K562 (cell line): Measurements from ENCODE around the gene COL26A1. TPM values are rescaled to one million over a fixed set of nuclear protein-coding genes. Genes with fewer than 3 reads are reported as not detected.

Experiments
- ATF4 ChIP-seq: fragments of 450-650 bp; formaldehyde crosslinking; IDR thresholded peaks from 2 replicates; pipeline ENCODE4 v1.4.0; 2022; ENCODE audit warnings: mild to moderate bottlenecking, moderate library complexity
- ATF7 ChIP-seq: fragments of 450-650 bp; IDR thresholded peaks from 2 replicates; pipeline ENCODE4 v1.7.1; 2014; ENCODE audit warnings: mild to moderate bottlenecking, moderate library complexity
- BACH1 ChIP-seq: fragments of 200-800 bp; sonication (Bioruptor generic); IDR thresholded peaks from 2 replicates; pipeline ENCODE4 v1.6.1; 2016; ENCODE audit warnings: missing genetic modification characterization, missing compliant biosample characterization
- BHLHE40 ChIP-seq: IDR thresholded peaks from 2 replicates; pipeline ENCODE4 v1.6.1; 2011; ENCODE audit warnings: low read length, improper control_type of control experiment
- BRD4 ChIP-seq: fragments of 200-600 bp; sonication (generic); IDR thresholded peaks from 2 replicates; pipeline ENCODE4 v1.6.1; 2017; ENCODE audit warnings: inconsistent platforms
- BRF1 ChIP-seq: IDR thresholded peaks from 3 replicates; pipeline ENCODE4 v1.6.1; 2011; ENCODE audit warnings: borderline replicate concordance, mild to moderate bottlenecking; ENCODE audit not compliant: insufficient read length; ENCODE audit errors: extremely low read depth
- CC2D1A ChIP-seq: fragments of 450-650 bp; IDR thresholded peaks from 2 replicates; pipeline ENCODE4 v1.6.1; 2017; ENCODE audit warnings: mild to moderate bottlenecking
- CTCF ChIP-seq, 3 experiments: IDR thresholded peaks in 2 of 3; conservative IDR thresholded peaks in 1 of 3; 2 replicates each; pipeline ENCODE4 v1.5.1; 2011 to 2012; ENCODE audit warnings: low read length in 3 of 3, mild to moderate bottlenecking in 3 of 3, control low read depth in 2 of 3, improper control_type of control experiment in 1 of 3, inconsistent platforms in 1 of 3, low read depth in 1 of 3, mixed read lengths in 1 of 3, moderate library complexity in 1 of 3; ENCODE audit not compliant: insufficient read depth in 2 of 3
- CXXC5 ChIP-seq: fragments of 250-450 bp; sonication (Bioruptor Pico); IDR thresholded peaks from 2 replicates; pipeline ENCODE4 v1.8.0; 2022; ENCODE audit warnings: inconsistent platforms, mild to moderate bottlenecking, moderate library complexity
- DEAF1 ChIP-seq: fragments of 450-650 bp; formaldehyde crosslinking; IDR thresholded peaks from 2 replicates; pipeline ENCODE4 v1.4.0; 2020; ENCODE audit warnings: mild to moderate bottlenecking, moderate library complexity
- ELF2 ChIP-seq: fragments of 250-450 bp; sonication (Bioruptor Pico); IDR thresholded peaks from 2 replicates; pipeline ENCODE4 v1.5.0; 2021; ENCODE audit warnings: mild to moderate bottlenecking
- GATAD2B ChIP-seq: fragments of 450-650 bp; IDR thresholded peaks from 2 replicates; pipeline ENCODE4 v1.6.1; 2017; ENCODE audit warnings: mild to moderate bottlenecking, borderline replicate concordance
- LCOR ChIP-seq: sonication (generic); formaldehyde crosslinking; IDR thresholded peaks from 2 replicates; pipeline ENCODE4 v1.8.0; 2022; ENCODE audit warnings: mild to moderate bottlenecking, missing genetic modification reagents
- MYBL2 ChIP-seq, 2 experiments: fragments of 450-650 bp in 1 of 2; sonication (generic) in 1 of 2; formaldehyde crosslinking in 1 of 2; IDR thresholded peaks; 2 replicates each; pipeline versions ENCODE4 v1.6.1 to v1.8.1; 2017 to 2022; ENCODE audit warnings: borderline replicate concordance in 1 of 2, inconsistent platforms in 1 of 2, low read depth in 1 of 2, mild to moderate bottlenecking in 1 of 2, missing genetic modification reagents in 1 of 2, moderate library complexity in 1 of 2
- MYC ChIP-seq, 2 experiments: fragments of 250-450 bp in 1 of 2; sonication (Bioruptor Pico) in 1 of 2; IDR thresholded peaks; 2 replicates each; pipeline versions ENCODE4 v1.5.1 to v1.6.1; 2012 to 2021; ENCODE audit warnings: low read depth in 2 of 2, borderline replicate concordance in 1 of 2, improper control_type of control experiment in 1 of 2, low read length in 1 of 2, mild to moderate bottlenecking in 1 of 2, moderate library complexity in 1 of 2
- NCOA1 ChIP-seq: fragments of 450-650 bp; IDR thresholded peaks from 2 replicates; pipeline ENCODE4 v1.6.1; 2016; ENCODE audit warnings: low read depth
- NR2C1 ChIP-seq, 2 experiments: fragments of 450-650 bp; IDR thresholded peaks; 2 replicates each; pipeline ENCODE4 v1.6.1; 2017; ENCODE audit warnings: mild to moderate bottlenecking in 2 of 2, antibody characterized with exemption in 1 of 2, inconsistent platforms in 1 of 2, missing compliant biosample characterization in 1 of 2, missing genetic modification characterization in 1 of 2
- PML ChIP-seq: IDR thresholded peaks from 2 replicates; pipeline ENCODE4 v1.6.1; 2012; ENCODE audit warnings: low read length, inconsistent platforms
- RCOR1 ChIP-seq, 2 experiments: IDR thresholded peaks; 2 replicates each; pipeline ENCODE4 v1.6.1; 2012; ENCODE audit warnings: low read depth in 2 of 2, low read length in 2 of 2, borderline replicate concordance in 1 of 2, improper control_type of control experiment in 1 of 2
- SP2 ChIP-seq: IDR thresholded peaks from 2 replicates; pipeline ENCODE4 v1.6.1; 2011; ENCODE audit warnings: mild to moderate bottlenecking, low read depth, low read length, moderate library complexity; ENCODE audit not compliant: poor library complexity, severe bottlenecking; ENCODE audit errors: extremely low read depth
- ZFP36 ChIP-seq: fragments of 150-350 bp; IDR thresholded peaks from 2 replicates; pipeline ENCODE4 v1.6.1; 2018; ENCODE audit warnings: low read length, low read depth; ENCODE audit not compliant: partially characterized antibody
- ZKSCAN8 ChIP-seq: fragments of 200-800 bp; sonication (Bioruptor generic); IDR thresholded peaks from 2 replicates; pipeline ENCODE4 v1.6.1; 2016; ENCODE audit warnings: missing genetic modification characterization, missing compliant biosample characterization
- ZNF24 ChIP-seq: fragments of 450-650 bp; IDR thresholded peaks from 2 replicates; pipeline ENCODE4 v1.6.1; 2016
- ZNF282 ChIP-seq: sonication (generic); formaldehyde crosslinking; IDR thresholded peaks from 2 replicates; pipeline ENCODE4 v1.8.1; 2023; ENCODE audit warnings: missing genetic modification reagents
- polyA plus RNA-seq, 8 experiments: library from polyadenylated mRNA; depleted of rRNA in 4 of 8; stranded (reverse) in 5 of 8; unstranded in 3 of 8; fragments of >200 nt; fragmentation: Nextera tagmentation in 2 of 8; fragmentation: Illumina TruSeq in 1 of 8; extraction: Ambion mirVana in 2 of 8; extraction: Trizol in 1 of 8; gene quantifications; 2 replicates each; pipeline versions ENCODE4 v1.2.1 to v1.2.3, GENCODE V29; 2011 to 2014; ENCODE audit warnings: inconsistent platforms in 1 of 8, missing spikeins in 1 of 8
- total RNA-seq, 7 experiments: library from RNA; depleted of rRNA in 6 of 7; stranded (reverse); fragments of >200 nt in 6 of 7; fragmentation: Illumina TruSeq in 2 of 7; extraction: Trizol in 2 of 7; gene quantifications; 2 replicates each; pipeline versions ENCODE4 v1.2.1 to v1.2.3, GENCODE V29; 2011 to 2021; ENCODE audit warnings: low replicate concordance in 1 of 7

The COL26A1 gene
- total and polyA plus RNA-seq, 9 of the 15 experiments (the other 6 are each of a cell fraction or from before 2014, with no cell fraction given), result 0.04 to 0.39 (median 0.07) TPM; not detected in 5

- TF ChIP-seq BRF1 (no peak), CC2D1A (peak; percentile 49; the same call in 1 of the 2 replicates), CTCF (IDR thresholded peaks at IDR 0.05 in 2 of 3, conservative IDR thresholded peaks at IDR 0.05 in 1 of 3; ENCODE audit: insufficient read depth in 2 of 3, low read depth in 1 of 3, low read length in 3 of 3) (peak; percentile 93 to 95 (median 94)), PML (no peak), BACH1 (tag) (no peak), MYBL2 (IDR thresholded peaks at IDR 0.05; ENCODE audit: low read depth) (no peak), MYBL2 (CRISPR knock-in tag; IDR thresholded peaks at IDR 0.05; ENCODE audit: borderline replicate concordance) (no peak), ATF4 (CRISPR knock-in tag) (no peak), MYC (IDR thresholded peaks at IDR 0.05; ENCODE audit: low read depth, low read length) (0 out of 2 replicates have a peak, but pooled peaks have one; percentile 34), MYC (CRISPR knock-in tag; IDR thresholded peaks at IDR 0.05; ENCODE audit: borderline replicate concordance, low read depth) (no peak), ZFP36 (peak; percentile 44), BHLHE40 (peak; percentile 31; the same call in 1 of the 2 replicates), GATAD2B (no peak), NR2C1 (IDR thresholded peaks at IDR 0.05) (no peak), NR2C1 (tag; IDR thresholded peaks at IDR 0.05) (no peak), ELF2 (no peak), ZNF282 (CRISPR knock-in tag) (no peak), SP2 (no peak), DEAF1 (CRISPR knock-in tag) (peak; percentile 71), ZNF24 (no peak), ZKSCAN8 (CRISPR knock-in tag) (no peak), LCOR (CRISPR knock-in tag) (peak; percentile 18; the same call in 1 of the 2 replicates), RCOR1 (IDR thresholded peaks at IDR 0.05; ENCODE audit: borderline replicate concordance in 1 of 2, low read depth in 2 of 2, low read length in 2 of 2) (peak in 1 of 2 experiments; percentile 60; a peak in 1 of 4 replicates), CXXC5 (0 out of 2 replicates have a peak, but pooled peaks have one; percentile 45), BRD4 (no peak), NCOA1 (no peak), ATF7 (peak; percentile 27; the same call in 1 of the 2 replicates)
Observed at GRCh38 chr7:101602484-101603241, 240.0 kb downstream of the COL26A1 start (continued).
